HuH-7.5 (cell line): Measurements from ENCODE around the gene RALGPS1.

Experiments
- DNase-seq: peaks from one replicate; pipeline ENCODE4 v3.0.0; 2011; ENCODE audit warnings: low spot score

Gene RALGPS1

DNA sequence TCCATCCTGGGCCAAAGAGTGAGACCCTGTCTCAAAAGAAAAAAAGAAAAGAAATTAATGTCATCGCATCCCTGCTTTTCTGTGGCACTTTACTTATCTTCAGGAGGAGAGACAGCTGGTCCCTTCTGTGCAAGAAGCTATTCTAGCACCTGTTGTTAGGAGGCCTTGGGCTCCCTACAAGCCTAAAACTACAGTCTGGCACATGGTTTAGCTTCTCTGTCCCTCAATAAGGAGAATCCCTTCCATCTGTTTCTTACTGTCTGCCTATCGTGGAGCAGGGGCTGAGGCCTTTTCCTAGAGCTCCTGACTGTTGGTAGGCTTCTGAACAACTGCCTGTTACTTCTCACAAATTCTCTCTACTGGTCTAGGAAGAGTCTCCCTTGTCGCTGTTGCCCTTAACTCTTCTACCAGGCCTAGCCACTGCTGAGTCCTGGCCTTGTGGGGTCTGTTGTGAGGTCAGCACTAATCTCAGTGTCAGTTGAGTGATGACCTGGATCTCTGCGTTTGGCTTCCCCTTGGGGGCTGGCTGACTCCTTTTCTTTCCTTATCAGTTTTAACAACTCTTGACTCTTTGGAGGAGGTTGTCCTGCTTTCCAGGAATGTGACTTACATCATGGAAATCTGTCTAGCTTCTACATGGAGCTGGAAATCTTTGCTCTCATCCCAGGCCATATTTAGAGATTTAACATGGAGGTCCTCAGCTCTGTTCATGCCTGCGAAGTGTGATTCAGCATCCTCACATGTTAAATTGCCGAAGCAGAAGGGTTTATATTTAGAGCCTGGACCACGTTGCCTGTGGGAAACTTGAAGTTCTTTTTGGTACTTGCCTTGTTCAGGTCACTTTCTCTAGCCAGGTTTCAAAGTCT, 344.3 kb downstream of the RALGPS1 start:
- DNase-seq, result no peak

DNA sequence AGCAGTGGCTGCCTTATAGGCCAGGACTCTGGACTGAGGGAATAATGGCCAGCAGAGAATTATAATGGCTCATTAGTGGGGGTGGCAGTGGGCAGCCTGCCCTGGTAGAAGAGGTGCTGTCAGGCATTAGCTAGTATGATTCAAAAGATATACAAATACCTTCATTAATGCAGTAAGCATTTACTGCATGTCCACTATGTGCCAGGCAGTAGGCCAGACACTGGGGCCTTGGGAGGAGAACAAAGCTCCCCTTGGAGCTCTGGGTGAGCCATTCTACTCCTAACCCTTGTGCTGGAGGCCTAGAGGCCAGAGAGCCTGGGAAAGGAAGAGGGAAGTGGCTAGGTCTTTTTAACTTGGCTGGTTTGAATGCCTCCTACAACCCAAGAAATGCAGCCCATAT, 348.0 kb downstream of the RALGPS1 start:
- no peak for DNase-seq

DNA sequence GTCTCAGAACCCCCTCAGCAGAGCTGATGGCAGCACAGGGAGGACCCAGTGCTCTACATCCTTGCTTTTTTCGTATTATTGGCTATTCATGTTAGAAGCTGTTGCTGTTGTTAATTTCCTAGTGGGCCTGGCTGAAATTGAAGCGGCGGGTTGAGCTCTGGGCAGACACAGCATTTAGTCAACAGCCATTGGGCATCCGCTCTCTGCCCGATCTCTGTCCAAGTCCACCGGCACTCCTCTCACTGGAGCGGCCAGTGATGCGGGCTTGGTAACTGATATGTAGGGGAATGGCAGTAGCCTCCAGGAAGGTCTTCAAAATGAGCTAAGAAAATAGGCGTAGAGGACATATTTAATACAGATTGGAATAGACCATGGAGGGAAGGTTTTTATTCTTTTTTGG, 348.7 kb downstream of the RALGPS1 start:
- no peak for DNase-seq

DNA sequence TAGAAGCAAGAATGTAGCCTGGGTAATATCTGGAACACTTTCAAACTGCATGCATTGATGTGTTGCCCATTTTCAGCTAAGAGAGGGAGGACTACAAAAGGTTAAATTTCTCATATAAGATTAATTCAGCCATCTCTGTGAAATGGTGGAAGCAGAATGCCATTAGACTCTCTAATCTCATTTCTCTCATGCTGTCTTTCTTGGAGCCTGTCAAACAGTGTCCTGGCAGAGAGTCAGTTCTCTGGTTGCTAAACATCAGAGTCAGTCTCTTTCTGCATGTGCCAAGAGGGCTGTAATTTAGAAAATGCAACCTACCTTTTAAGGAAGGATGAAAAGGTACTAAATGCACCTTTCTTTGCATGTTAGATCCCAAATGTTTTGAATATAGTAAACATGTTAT, 349.1 kb downstream of the RALGPS1 start:
- no peak for DNase-seq

- DNase-seq, result no peak
These were observed 350.1 kb downstream of the RALGPS1 start, which contains the start of gene GARNL3 for GRCh38 chr9:127264462-127265219. Gene GARNL3, plus strand, starts transcription at chr9:127264774. Its CDS starts 104 bp downstream, at chr9:127264878.

DNA sequence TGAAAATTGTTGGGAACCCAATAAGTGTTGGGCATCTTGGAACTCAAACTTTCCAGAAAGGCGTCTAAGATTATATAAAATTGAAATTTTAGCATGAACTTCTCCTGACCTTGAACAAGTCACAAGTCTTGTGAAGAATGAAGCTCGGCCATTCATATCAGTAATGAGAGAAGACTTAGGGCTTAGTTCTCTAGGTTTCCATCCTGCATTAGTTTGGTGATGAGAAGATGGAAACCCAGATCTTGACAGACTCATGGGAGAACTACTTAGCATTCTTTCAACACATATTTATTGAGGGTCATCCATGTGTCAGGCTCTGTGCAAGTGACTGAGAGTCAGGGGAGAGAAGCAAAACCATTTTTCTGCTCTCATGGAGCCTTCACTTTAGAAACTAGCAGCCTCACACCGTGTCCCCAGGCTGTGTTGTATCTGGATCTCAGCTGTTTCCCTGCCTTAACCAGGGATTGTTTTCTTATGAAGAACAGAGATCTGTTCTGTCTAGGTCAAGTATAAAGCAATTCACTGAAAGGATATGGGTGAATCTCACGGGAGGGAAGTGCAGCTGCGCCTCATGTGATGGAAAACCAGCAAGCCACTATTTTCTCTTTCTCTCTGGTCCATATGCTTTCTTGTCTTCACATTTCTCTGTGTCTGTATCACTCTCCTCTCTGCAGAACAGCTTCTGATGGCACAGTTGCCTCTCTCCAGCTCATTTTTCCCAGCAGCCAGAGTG, 353.4 kb downstream of the RALGPS1 start:
- DNase-seq, result no peak

- DNase-seq, result no peak
These were observed 354.9 kb downstream of the RALGPS1 start for GRCh38 chr9:127269449-127269848.
